ENCODE data around the gene PRSS33.

PRSS33 gene

GRCh38 chr16:2791174-2791573, 3.8 kb upstream of the PRSS33 start:
- H3K4me1 ChIP-seq (ENCODE audit: insufficient read depth, insufficient read length) = peaks cover 9% of the 10 kb centered on the region
- H3K36me3 ChIP-seq (ENCODE audit: insufficient read depth, insufficient read length, low read length) = no peaks in the 10 kb centered on the region
- H3K9me3 ChIP-seq (ENCODE audit: insufficient read depth, low read length) = no peaks in the 10 kb centered on the region
- H3K4me3 ChIP-seq (ENCODE audit: insufficient read length, low read depth) = no peak overlapping the region
- no peak for TF ChIP-seq YY1 (IDR thresholded peaks at IDR 0.05; ENCODE audit: insufficient read depth, insufficient read length)
- TF ChIP-seq SUZ12 (IDR thresholded peaks at IDR 0.05; ENCODE audit: extremely low read depth, insufficient read depth, insufficient read length) = no peak
- no peak for TF ChIP-seq ZNF274 (IDR thresholded peaks at IDR 0.05; ENCODE audit: low read depth, low read length)
- no peak overlapping the region for H3K9ac ChIP-seq (ENCODE audit: insufficient read length, low read depth)
- DNase-seq (ENCODE audit: low read depth, low spot score) = no peak
- H3K27me3 ChIP-seq (ENCODE audit: insufficient read depth, insufficient read length) = no peaks in the 10 kb centered on the region

DNA sequence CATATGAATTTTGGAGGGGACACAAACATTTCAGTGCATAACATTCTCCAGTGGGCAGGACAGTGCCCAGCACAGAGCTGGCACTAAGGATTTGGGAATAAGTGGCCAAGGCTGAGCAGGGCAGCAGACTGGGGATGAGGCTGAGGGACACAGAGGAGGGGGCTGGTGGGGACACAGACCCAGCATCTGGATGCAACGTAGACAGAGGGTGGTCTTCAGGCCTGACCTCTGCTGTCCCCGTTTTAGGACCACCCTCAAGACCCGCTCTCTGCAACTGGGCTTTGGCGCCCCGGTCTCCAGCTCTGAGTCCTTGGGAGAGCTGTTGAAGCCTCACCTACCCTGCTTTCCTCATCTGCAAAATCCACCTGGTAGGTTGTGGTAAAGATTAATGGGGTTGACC, 3.3 kb upstream of the PRSS33 start:
- Histone ChIP-seq H3K4me3 (ENCODE audit: insufficient read length, low read depth) (no peak overlapping the region), H3K27me3 (ENCODE audit: insufficient read depth, insufficient read length) (no peaks in the 10 kb centered on the region), H3K9ac (ENCODE audit: insufficient read length, low read depth) (no peak overlapping the region), H3K9me3 (ENCODE audit: insufficient read depth, low read length) (no peaks in the 10 kb centered on the region), H3K36me3 (ENCODE audit: insufficient read depth, insufficient read length, low read length) (no peaks in the 10 kb centered on the region), H3K4me1 (ENCODE audit: insufficient read depth, insufficient read length) (peaks cover 11% of the 10 kb centered on the region)
- TF ChIP-seq ZNF274 (IDR thresholded peaks at IDR 0.05; ENCODE audit: low read depth, low read length) (no peak), YY1 (IDR thresholded peaks at IDR 0.05; ENCODE audit: insufficient read depth, insufficient read length) (no peak), SUZ12 (IDR thresholded peaks at IDR 0.05; ENCODE audit: extremely low read depth, insufficient read depth, insufficient read length) (no peak)
- DNase-seq (ENCODE audit: low read depth, low spot score) = no peak

DNA sequence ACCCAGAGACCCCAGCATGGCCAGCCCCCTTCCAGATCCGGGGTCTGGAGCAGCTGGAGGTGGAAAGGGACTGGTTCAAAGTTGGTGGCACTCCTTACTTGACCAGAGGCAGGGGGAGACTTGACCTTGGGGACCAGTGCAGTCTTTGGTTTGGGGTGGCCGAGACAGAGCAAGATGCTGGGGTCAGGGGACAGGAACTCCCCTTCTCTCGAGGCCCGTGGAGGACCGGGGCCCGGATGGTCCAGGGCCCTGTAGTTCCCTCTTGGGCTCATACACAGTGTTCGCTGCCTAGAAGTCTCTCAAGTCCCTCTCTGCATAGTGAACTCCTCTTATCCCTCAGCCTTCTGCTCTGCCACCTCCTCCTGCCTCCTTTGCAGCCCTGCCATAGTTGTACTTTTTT, 601 bp upstream of the PRSS33 start:
- no peaks in the 10 kb centered on the region for H3K27me3 ChIP-seq (ENCODE audit: insufficient read depth, insufficient read length)
- peaks cover 19% of the 10 kb centered on the region for H3K4me1 ChIP-seq (ENCODE audit: insufficient read depth, insufficient read length)
- H3K9ac ChIP-seq (ENCODE audit: insufficient read length, low read depth) = peak overlapping the region; percentile 8
- no peaks in the 10 kb centered on the region for H3K36me3 ChIP-seq (ENCODE audit: insufficient read depth, insufficient read length, low read length)
- H3K9me3 ChIP-seq (ENCODE audit: insufficient read depth, low read length) = no peaks in the 10 kb centered on the region
- TF ChIP-seq SUZ12 (IDR thresholded peaks at IDR 0.05; ENCODE audit: extremely low read depth, insufficient read depth, insufficient read length) (no peak), YY1 (IDR thresholded peaks at IDR 0.05; ENCODE audit: insufficient read depth, insufficient read length) (no peak), ZNF274 (IDR thresholded peaks at IDR 0.05; ENCODE audit: low read depth, low read length) (no peak)
- no peak for DNase-seq (ENCODE audit: low read depth, low spot score)
- no peak overlapping the region for H3K4me3 ChIP-seq (ENCODE audit: insufficient read length, low read depth)

DNA sequence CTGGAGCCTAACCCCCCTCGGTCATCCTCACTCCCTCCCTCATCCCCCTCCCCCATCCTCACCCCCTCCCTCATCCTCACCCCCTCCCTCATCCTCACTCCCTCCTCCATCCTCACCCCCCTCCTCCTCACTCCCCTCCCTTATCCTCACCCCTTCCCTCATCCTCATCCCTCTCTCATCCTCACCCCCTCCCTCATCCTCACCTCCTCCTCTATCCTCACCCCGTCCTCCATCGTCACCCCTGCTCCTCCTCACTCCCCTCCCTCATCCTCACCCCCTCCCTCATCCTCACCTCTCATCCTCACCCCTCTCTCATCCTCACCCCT, 571 bp downstream of the PRSS33 start:
- Histone ChIP-seq H3K9me3 (ENCODE audit: insufficient read depth, low read length) (no peaks in the 10 kb centered on the region), H3K36me3 (ENCODE audit: insufficient read depth, insufficient read length, low read length) (no peaks in the 10 kb centered on the region), H3K4me3 (ENCODE audit: insufficient read length, low read depth) (no peak overlapping the region), H3K27me3 (ENCODE audit: insufficient read depth, insufficient read length) (no peaks in the 10 kb centered on the region), H3K9ac (ENCODE audit: insufficient read length, low read depth) (no peak overlapping the region), H3K4me1 (ENCODE audit: insufficient read depth, insufficient read length) (peaks cover 19% of the 10 kb centered on the region)
- DNase-seq (ENCODE audit: low read depth, low spot score) = no peak
- no peak for TF ChIP-seq ZNF274 (IDR thresholded peaks at IDR 0.05; ENCODE audit: low read depth, low read length)
- no peak for TF ChIP-seq YY1 (IDR thresholded peaks at IDR 0.05; ENCODE audit: insufficient read depth, insufficient read length)
- no peak for TF ChIP-seq SUZ12 (IDR thresholded peaks at IDR 0.05; ENCODE audit: extremely low read depth, insufficient read depth, insufficient read length)

GRCh38 chr16:2786061-2786825, 1.1 kb downstream of the PRSS33 start:
- Histone ChIP-seq H3K4me1 (ENCODE audit: insufficient read depth, insufficient read length) (peaks cover 19% of the 10 kb centered on the region), H3K9me3 (ENCODE audit: insufficient read depth, low read length) (no peaks in the 10 kb centered on the region), H3K27me3 (ENCODE audit: insufficient read depth, insufficient read length) (no peaks in the 10 kb centered on the region), H3K36me3 (ENCODE audit: insufficient read depth, insufficient read length, low read length) (no peaks in the 10 kb centered on the region), H3K9ac (ENCODE audit: insufficient read length, low read depth) (peak overlapping the region; percentile 57), H3K4me3 (ENCODE audit: insufficient read length, low read depth) (no peak overlapping the region)
- no peak for TF ChIP-seq ZNF274 (IDR thresholded peaks at IDR 0.05; ENCODE audit: low read depth, low read length)
- TF ChIP-seq YY1 (IDR thresholded peaks at IDR 0.05; ENCODE audit: insufficient read depth, insufficient read length) = no peak
- no peak for TF ChIP-seq SUZ12 (IDR thresholded peaks at IDR 0.05; ENCODE audit: extremely low read depth, insufficient read depth, insufficient read length)
- no peak for DNase-seq (ENCODE audit: low read depth, low spot score)

DNA sequence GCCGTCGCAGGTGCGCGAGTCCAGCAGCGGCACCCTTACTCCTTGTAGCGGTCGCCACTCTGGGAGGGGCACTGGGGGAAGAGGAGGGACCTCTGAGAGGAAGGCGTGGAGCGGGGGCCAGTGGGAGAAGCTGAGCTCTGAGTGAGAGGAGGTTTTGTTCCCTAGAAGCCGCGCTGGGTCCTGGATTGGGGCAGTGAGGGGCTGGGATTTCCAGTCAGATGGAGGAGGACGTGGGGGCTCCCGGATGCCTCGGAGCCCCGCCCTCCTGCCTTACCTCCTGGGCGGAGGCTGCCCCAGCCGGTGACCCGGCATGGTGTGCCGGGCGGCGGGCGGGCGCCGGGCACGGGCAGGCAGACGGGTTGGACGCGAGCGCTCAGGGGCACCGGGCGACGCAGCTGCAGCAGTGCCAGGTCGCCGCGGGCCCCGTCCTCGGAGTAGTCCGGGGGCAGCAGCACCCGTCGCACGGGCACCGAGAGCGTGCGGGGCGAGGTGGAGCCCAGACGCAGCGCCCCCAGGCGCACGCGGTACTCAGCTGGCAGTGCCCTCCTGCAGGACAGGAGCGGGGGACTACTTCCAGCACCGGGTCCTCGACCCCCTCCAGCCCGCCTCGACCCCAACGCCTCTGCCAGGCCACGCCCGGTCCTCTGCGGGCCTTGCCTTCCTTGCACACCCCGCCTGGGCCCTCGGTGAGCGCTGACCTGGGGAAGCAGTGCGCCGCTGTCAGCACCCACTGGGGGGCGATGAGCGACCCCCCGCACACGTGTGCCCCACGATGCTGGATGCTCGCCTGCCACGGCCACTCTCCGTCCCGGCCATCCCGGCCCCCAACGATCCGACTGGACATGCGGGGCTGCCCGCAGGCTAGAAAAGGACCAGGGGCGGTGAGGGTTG, 2.0 kb downstream of the PRSS33 start:
- Histone ChIP-seq H3K9ac (ENCODE audit: insufficient read length, low read depth) (no peak overlapping the region), H3K4me1 (ENCODE audit: insufficient read depth, insufficient read length) (peaks cover 24% of the 10 kb centered on the region), H3K36me3 (ENCODE audit: insufficient read depth, insufficient read length, low read length) (no peaks in the 10 kb centered on the region), H3K27me3 (ENCODE audit: insufficient read depth, insufficient read length) (no peaks in the 10 kb centered on the region), H3K4me3 (ENCODE audit: insufficient read length, low read depth) (no peak overlapping the region), H3K9me3 (ENCODE audit: insufficient read depth, low read length) (no peaks in the 10 kb centered on the region)
- no peak for TF ChIP-seq SUZ12 (IDR thresholded peaks at IDR 0.05; ENCODE audit: extremely low read depth, insufficient read depth, insufficient read length)
- TF ChIP-seq ZNF274 (IDR thresholded peaks at IDR 0.05; ENCODE audit: low read depth, low read length) = no peak
- TF ChIP-seq YY1 (IDR thresholded peaks at IDR 0.05; ENCODE audit: insufficient read depth, insufficient read length) = no peak
- DNase-seq (ENCODE audit: low read depth, low spot score) = no peak

Measured in NT2/D1 (cell line).